Coronary artery (tissue), 2 donors: Measurements from ENCODE around the gene RASSF3.

Experiments
- DNase-seq: peaks from one replicate; pipeline ENCODE4 v3.0.0-alpha.2; 2017; ENCODE audit warnings: low spot score
- H3K27ac ChIP-seq, 2 donors: fragments of 200-600 bp; sonication (generic); one replicate each; pipeline ENCODE4 v1.5.1; 2016 to 2019
- H3K4me3 ChIP-seq: fragments of 200-600 bp; sonication (generic); 2 replicates; pipeline ENCODE4 v1.5.1; 2016; ENCODE audit warnings: mild to moderate bottlenecking, moderate library complexity
- CTCF ChIP-seq: fragments of 200-600 bp; sonication (generic); IDR thresholded peaks from one replicate; pipeline ENCODE4 v1.5.1; 2019; ENCODE audit warnings: antibody characterized with exemption

RASSF3 gene

GRCh38 chr12:64569923-64570691 lies 40.2 kb upstream of the RASSF3 start:
- TF ChIP-seq CTCF: no peak
- no peak overlapping the region for H3K27ac ChIP-seq
- no peak for DNase-seq

GRCh38 chr12:64571411-64571810 lies 38.9 kb upstream of the RASSF3 start:
- no peak for DNase-seq
- no peak overlapping the region for H3K27ac ChIP-seq
- no peak overlapping the region for H3K4me3 ChIP-seq
- TF ChIP-seq CTCF: no peak

More at GRCh38 chr12:64569923-64570691, 40.2 kb upstream of the RASSF3 start:
- no peak overlapping the region for H3K4me3 ChIP-seq

GRCh38 chr12:64572241-64572640 lies 38.1 kb upstream of the RASSF3 start:
- Histone ChIP-seq H3K27ac (no peak overlapping the region), H3K4me3 (no peak overlapping the region)
- no peak for DNase-seq
- TF ChIP-seq CTCF: no peak

- no peak for TF ChIP-seq CTCF
- DNase-seq: no peak
- no peak overlapping the region for H3K27ac ChIP-seq
- no peak overlapping the region for H3K4me3 ChIP-seq
Observed at GRCh38 chr12:64574837-64575236, 35.5 kb upstream of the RASSF3 start.

GRCh38 chr12:64577046-64577445 lies 33.2 kb upstream of the RASSF3 start:
- no peak for DNase-seq
- TF ChIP-seq CTCF: no peak
- H3K4me3 ChIP-seq: peak overlapping the region; percentile 22
- peak overlapping the region; percentile 7 to 41 for H3K27ac ChIP-seq

- no peak for TF ChIP-seq CTCF
- Histone ChIP-seq H3K27ac (no peak overlapping the region), H3K4me3 (no peak overlapping the region)
- DNase-seq: no peak
Observed at GRCh38 chr12:64578566-64578965, 31.7 kb upstream of the RASSF3 start.

- H3K27ac ChIP-seq: no peak overlapping the region
- DNase-seq: no peak
- TF ChIP-seq CTCF: no peak
- H3K4me3 ChIP-seq: no peak overlapping the region
Observed at GRCh38 chr12:64580681-64581080, 29.6 kb upstream of the RASSF3 start.
